ENCODE measurements around the gene CHAMP1.
A peak's percentile ranks its signal among the peaks of the same experiment; 100 is the strongest.

Gene CHAMP1

GRCh38 chr13:114314074-114314912 is at the start of gene CHAMP1:
TSS of gene CHAMP1 (plus strand) at chr13:114314503. CDS start at chr13:114323843, 9,340 bp downstream.
- DNase-seq = peak; percentile 97

DNA sequence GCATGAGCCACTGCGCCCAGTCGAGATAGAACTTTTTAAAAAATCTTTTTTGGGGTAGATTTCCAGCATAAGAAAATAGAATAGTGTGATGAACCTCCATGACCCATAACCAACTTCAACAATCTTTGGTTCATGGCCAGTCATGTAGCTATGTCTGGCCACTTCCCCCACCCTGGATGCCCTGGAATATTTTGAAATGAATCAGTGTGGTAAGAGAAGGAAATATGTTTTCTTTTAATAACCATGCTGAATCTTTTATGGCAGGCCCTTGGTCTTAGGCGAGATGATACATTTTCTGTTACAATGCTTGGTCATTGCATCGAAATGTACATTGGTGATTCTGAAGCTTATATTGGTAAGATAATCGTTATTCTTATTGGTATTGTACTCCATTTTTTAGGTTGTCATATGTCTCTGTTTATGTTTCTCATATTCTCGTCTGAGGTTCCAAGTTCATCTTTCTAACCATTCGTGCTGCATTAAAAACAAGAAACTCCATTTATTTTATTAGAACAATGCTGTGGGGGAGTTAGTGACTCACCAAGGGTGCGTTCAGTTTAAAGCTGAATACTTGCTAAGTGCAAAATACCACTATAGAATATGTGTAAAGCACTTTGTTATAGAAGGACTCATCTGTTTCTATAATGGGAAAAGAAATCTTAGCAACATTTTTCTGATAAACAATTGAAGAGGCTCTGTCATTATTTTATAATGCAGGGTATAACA is 49.3 kb upstream of the CHAMP1 start:
- DNase-seq = no peak

DNA sequence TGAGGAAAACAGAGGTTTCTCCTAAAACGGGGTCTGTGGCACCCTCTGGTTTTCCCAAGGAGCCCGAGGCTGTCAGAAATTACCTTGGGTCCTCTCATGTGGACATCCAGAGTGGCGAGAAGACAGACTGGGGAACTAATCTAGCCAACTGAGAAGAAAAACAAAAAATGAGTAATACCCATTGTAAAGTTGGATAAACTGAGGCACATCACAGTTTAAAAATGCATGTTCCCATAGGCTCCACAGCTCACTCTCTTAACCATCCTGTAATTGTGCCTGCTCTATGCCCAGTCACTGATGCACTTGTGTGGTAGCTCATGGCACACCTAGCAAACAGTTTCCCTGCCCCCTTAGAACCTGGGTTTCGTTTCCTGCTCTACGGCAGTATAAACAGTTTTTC is 48.1 kb upstream of the CHAMP1 start:
- no peak for DNase-seq

DNA sequence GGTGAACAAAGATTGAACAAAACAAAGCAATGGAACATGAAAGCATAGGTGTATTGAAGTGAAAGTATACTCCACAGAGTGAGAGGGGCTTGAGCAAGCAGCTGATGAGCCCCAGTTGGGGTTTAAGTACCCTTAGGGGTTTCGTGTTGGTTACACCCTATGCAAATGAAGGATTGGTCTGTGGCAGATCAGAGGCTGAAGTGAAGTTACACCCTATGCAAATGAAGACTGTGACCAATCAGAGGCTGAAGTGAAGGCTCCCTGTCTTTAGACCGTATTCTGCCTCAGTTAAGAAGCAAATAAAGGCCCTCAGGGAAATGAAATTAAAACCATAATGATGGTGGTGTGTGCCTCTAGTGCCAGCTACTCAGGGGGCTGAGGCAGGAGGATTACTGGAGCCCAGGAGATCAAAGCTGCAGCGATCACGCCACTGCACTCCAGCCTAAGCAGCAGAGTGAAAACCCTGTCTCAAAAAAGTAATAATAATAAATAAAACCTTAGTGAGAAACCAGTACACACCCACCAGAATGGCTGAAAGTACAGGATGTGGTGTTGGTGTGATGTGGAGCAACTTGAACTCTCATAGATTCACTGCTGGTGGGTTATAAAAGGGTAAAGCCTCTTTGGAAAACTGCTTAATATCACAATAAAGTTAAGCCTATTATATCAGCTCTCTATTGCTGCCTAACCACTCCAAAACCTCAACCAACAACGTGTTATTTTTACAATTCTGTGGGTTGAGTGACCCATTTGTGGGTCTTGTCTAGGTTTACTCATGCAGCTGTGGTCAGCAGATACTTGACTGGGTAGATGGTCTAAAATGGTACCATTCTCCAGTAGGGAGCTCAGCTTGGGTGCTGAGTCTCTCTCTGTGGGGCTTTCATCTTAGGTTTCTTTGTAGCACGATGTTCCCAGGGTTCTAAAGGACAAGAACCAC is 45.7 kb upstream of the CHAMP1 start:
- no peak for DNase-seq

GRCh38 chr13:114269281-114269770 is 45.0 kb upstream of the CHAMP1 start:
- DNase-seq = no peak

GRCh38 chr13:114272977-114273376 is 41.3 kb upstream of the CHAMP1 start:
- DNase-seq = no peak

GRCh38 chr13:114275304-114275703 is 39.0 kb upstream of the CHAMP1 start:
- DNase-seq = no peak

- DNase-seq = no peak
Measured at GRCh38 chr13:114279146-114279545, 35.2 kb upstream of the CHAMP1 start.

DNA sequence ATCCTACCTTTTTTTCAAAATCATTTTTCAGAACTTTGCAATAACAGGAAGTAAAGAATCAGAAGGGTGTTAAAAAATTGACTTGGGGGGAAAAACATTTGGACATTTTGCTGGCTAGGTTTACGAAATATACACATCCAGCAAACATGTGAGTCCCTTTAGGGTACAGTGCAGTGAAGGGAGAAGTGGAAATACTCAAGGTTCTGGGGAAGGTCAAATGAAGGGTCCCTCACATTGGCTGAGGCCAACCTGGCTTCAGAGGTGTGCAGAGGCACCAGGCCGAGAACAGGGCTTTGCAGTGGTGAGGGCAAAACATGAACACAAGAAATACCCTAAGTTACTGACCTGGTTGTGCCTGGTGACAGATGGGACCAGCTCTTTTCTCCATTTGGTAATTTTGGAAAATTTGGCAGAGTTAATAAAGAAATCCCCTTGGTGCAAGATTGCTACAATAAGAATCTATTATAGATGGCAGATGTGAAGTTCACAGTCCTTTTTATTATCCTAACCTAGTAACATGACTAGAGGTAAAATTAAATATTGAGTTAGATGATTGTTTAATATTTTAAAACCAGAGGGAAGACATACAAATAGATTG is 34.4 kb upstream of the CHAMP1 start:
- no peak for DNase-seq

- peak; percentile 91 for DNase-seq
Measured at GRCh38 chr13:114281351-114282040, 32.8 kb upstream of the CHAMP1 start, which contains the start of gene UPF3A. TSS of gene UPF3A (plus strand) at chr13:114281601. CDS start at chr13:114281640, 39 bp downstream.

DNA sequence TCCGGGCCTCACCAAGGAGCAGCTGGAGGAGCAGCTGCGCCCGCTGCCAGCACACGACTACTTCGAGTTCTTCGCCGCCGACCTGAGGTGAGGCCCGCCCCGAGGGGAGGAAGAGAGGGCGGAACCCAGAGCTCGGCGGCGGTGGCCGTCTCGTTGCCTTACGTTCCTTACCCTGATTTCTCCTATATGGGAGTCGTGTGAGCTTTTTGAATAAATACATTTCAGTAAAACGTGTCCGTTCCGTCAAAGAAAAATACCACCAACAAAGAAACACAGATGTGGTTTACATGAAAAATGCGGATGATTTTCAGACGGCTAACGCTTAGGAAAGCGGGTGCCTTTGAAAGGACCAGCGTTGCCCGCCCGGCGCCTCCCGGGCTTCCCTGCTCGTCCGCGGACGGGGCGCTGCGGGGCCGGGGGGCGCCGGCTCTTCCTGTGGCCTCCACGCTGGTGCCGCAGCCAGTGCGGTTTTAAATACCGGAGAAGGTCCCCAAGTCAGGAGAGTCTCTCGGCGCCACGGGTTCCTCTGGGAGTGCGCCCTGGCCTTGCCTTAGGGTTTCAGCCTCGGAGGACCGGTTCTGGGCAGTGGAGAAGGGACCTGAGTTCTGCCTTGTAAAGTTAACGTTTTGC is 32.1 kb upstream of the CHAMP1 start:
- peak; percentile 79 for DNase-seq

GRCh38 chr13:114283576-114283975 is 30.7 kb upstream of the CHAMP1 start:
- DNase-seq = no peak

DNA sequence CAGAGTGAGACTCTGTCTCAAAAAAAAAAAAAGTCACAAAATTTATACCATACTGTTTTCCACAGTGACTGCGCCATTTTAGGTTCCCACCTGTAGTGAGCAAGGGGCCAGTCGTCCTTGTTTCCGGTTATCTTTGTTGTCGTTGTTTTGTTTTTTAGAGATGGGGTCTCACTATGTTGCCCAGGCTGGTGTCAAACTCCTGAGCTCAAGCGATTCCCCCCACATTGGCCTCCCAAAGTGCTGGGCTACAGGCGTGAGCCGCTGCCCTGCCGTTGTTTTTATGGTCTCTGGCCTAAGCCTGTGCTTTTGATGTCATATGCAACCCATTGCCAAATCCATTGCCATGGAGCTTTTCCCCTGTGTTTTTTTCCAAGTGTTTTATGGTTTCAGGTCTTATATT is 29.6 kb upstream of the CHAMP1 start:
- no peak for DNase-seq

GRCh38 chr13:114285166-114285808 is 29.0 kb upstream of the CHAMP1 start:
- DNase-seq = no peak

- no peak for DNase-seq
Measured at GRCh38 chr13:114286808-114287207, 27.5 kb upstream of the CHAMP1 start.

DNA sequence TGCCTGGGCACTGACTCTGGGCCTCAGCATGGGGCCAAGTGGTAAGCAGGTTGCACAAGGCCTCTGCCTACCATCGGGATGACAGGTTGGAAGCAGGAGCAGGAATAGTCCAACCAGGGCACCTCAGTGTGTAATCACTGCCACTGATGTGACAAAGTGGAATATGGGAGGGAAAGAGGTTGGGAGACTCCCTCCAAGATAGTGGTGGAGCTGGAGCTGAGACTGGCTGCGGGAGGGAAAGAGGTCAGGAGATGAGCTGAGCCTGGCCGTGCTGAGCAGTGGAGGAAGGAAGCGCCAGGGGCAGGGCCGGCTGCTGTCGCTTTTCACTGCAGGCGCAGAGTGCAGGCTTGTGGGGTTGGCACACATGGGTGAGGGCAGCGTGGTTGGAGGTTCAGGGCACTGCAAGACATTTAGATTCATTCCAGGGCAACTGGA is 26.1 kb upstream of the CHAMP1 start:
- no peak for DNase-seq

GRCh38 chr13:114296448-114296847 is 17.9 kb upstream of the CHAMP1 start:
- DNase-seq = no peak

DNA sequence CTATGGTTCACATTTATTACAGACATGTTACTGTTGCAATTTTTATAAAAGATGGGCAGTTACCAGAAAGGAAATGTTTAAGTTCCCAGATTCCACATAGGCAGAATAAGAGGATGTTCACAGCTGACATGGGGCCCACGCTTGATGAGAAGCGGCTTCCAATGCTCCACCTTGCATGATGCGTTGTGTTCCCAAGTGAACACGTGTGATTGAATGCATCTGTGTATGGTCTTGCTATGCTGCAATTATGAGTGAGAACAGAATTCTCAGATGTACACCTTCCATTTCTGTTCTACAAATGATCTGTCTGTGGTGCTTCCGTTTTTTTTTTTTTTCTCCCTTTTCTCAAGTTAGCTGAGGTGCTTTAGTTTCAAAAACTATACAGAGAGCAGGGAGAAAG is 17.4 kb upstream of the CHAMP1 start:
- DNase-seq = no peak

DNA sequence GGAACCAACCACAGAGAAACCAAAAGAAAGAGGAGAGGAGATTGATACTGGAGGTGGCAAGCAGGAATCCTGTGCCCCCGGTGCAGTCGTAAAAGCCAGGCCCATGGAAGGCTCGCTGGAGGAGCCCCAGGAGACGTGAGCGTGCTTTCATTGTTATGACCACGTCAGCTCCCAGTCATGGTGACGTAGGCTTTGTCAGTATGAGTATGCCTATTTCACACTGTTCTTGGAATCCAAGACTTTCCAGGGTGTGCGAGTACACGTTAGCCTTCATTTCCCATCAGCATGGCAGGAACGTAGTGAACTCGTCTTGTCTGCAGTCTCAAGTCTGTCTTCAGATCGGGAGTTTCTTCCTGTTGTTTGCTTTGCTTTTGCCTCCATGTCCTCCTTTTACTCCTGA is 15.4 kb upstream of the CHAMP1 start:
- no peak for DNase-seq

DNA sequence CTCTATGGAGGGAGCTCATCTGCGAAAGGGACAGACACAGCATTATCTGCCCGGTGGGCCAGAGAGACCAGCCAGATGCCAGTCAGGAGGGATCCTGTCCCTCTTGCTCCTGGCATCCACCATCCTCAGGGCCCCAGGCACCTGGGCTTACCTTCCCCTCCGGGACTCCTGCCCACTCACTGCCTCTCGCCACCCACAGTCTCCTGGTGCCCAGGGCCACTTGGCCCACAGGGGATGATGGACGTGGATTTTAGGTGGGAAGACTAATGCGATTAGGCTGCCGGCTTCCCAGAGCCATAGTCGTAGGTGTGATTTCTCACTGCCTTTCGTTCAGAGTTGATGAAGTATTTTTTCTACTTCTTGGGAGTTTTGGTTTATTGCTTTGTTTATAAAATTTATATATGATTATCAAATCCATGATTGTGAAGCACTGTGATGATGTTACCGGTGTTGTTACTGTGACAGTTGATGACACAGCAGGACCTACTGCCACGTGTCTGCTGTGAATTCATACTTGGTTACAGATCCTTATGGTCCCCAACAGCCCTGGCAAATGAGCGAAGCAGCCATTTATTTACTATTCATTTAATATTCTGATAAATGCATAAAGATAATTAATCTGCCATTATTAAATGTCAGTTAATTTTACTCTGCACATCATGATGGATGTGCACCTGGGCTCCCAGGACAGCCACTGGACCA is 14.5 kb upstream of the CHAMP1 start:
- no peak for DNase-seq

Data from activated CD4-positive, alpha-beta T cell treated with anti-CD3 and anti-CD28 coated beads for 48 hours (primary cell).